ENCODE data around the gene BSND.

BSND gene

GRCh38 chr1:55048453-55049270 is 49.9 kb downstream of the BSND start:
- H3K27ac Mint-ChIP-seq, result peak overlapping the region; percentile 23
- no peaks in the 10 kb centered on the region for H3K9me3 Mint-ChIP-seq
- peaks cover 25% of the 10 kb centered on the region for H3K4me1 Mint-ChIP-seq
- DNase-seq, result no peak
- no peak for TF ChIP-seq CTCF (IDR thresholded peaks at IDR 0.05)
- peaks cover 9% of the 10 kb centered on the region for H3K36me3 Mint-ChIP-seq (ENCODE audit: low read depth)
- H3K27me3 Mint-ChIP-seq (ENCODE audit: low read depth, poor library complexity), result peaks cover 4% of the 10 kb centered on the region
- H3K4me3 Mint-ChIP-seq, result no peak overlapping the region

- no peaks in the 10 kb centered on the region for H3K9me3 Mint-ChIP-seq
- DNase-seq, result no peak
- H3K4me3 Mint-ChIP-seq, result no peak overlapping the region
- no peak for TF ChIP-seq CTCF (IDR thresholded peaks at IDR 0.05)
- H3K36me3 Mint-ChIP-seq (ENCODE audit: low read depth), result peaks cover 5% of the 10 kb centered on the region
- H3K4me1 Mint-ChIP-seq, result peaks cover 23% of the 10 kb centered on the region
- peak overlapping the region; percentile 23 for H3K27ac Mint-ChIP-seq
- H3K27me3 Mint-ChIP-seq (ENCODE audit: low read depth, poor library complexity), result peaks cover 4% of the 10 kb centered on the region
These were observed 50.7 kb downstream of the BSND start for GRCh38 chr1:55049271-55049913.

- Mint-ChIP-seq H3K9me3 (no peaks in the 10 kb centered on the region), H3K27ac (no peak overlapping the region), H3K4me3 (no peak overlapping the region), H3K36me3 (ENCODE audit: low read depth) (peaks cover 5% of the 10 kb centered on the region), H3K27me3 (ENCODE audit: low read depth, poor library complexity) (peaks cover 4% of the 10 kb centered on the region), H3K4me1 (peaks cover 23% of the 10 kb centered on the region)
- no peak for DNase-seq
- no peak for TF ChIP-seq CTCF (IDR thresholded peaks at IDR 0.05)
These were observed 51.2 kb downstream of the BSND start for GRCh38 chr1:55049914-55050278.

DNA sequence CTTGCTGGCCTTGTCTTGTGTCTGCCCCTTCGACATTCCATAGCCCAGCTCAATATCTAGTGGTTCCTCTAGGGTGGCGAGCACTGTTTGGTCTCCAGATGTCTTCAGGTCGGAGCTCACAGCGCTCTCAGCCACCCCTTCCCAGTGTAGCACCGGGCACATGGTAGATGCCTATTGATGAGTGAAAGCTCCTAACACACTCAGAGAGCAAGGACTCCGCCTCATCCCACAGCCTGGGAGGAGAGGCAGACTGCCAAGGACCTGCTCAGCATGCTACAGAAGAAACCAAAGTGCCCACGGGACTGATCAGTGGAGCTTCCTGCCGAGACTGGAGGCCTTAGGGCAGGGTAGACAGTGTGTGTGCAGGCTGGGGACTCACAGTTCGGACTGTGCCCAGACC is 51.5 kb downstream of the BSND start:
- H3K36me3 Mint-ChIP-seq (ENCODE audit: low read depth), result peaks cover 5% of the 10 kb centered on the region
- no peak for DNase-seq
- no peak overlapping the region for H3K4me3 Mint-ChIP-seq
- no peak overlapping the region for H3K27ac Mint-ChIP-seq
- H3K27me3 Mint-ChIP-seq (ENCODE audit: low read depth, poor library complexity), result peaks cover 4% of the 10 kb centered on the region
- no peaks in the 10 kb centered on the region for H3K9me3 Mint-ChIP-seq
- TF ChIP-seq CTCF (IDR thresholded peaks at IDR 0.05), result no peak
- H3K4me1 Mint-ChIP-seq, result peaks cover 23% of the 10 kb centered on the region

DNA sequence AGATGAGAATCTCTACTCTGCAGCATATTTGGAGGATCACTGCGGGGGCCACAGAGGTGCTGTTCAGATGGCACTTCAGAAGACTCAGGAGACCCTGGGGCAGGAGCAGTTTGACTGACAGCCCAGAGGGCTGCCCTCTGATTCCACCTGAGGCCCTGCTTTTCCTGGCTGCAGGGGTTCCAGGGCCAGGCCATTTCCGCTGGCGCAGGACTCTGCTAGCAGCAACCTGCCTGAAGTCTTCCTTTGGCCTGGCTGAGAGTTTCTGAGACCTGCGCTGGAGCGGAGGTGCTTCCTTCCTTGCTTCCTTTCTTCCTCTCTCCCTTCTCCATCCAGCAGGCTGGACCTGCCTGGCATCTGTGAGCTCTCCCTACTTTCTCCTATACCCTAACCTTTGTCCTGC is 52.4 kb downstream of the BSND start:
- Mint-ChIP-seq H3K27ac (peak overlapping the region; percentile 66), H3K4me3 (no peak overlapping the region), H3K36me3 (ENCODE audit: low read depth) (peaks cover 5% of the 10 kb centered on the region), H3K9me3 (no peaks in the 10 kb centered on the region), H3K4me1 (peaks cover 23% of the 10 kb centered on the region), H3K27me3 (ENCODE audit: low read depth, poor library complexity) (peaks cover 4% of the 10 kb centered on the region)
- DNase-seq, result no peak
- no peak for TF ChIP-seq CTCF (IDR thresholded peaks at IDR 0.05)

Data from nephron progenitor cell (in vitro differentiated cells).